HG02852 (cell line): ENCODE measurements around the gene SLC38A11.

Source experiments
- ATAC-seq: cut with Tn5 transposase; IDR thresholded peaks from one replicate; pipeline ENCODE4 v1.9.1; 2021; ENCODE audit warnings: mild to moderate bottlenecking, moderate library complexity; ENCODE audit not compliant: unreplicated experiment

The SLC38A11 gene

GRCh38 chr2:164846276-164846675 lies 109.0 kb downstream of the SLC38A11 start:
- ATAC-seq, result no peak
